Panc1 (cell line): ENCODE data around the gene TMOD1.

Source experiments
- TF ChIP-seq, protein P1 (sequence below), 2 experiments: IDR thresholded peaks; 2 replicates each; pipeline ENCODE4 v1.6.1; 2011 to 2012; ENCODE audit warnings: low read depth in 2 of 2, control low read depth in 1 of 2, low read length in 1 of 2, mild to moderate bottlenecking in 1 of 2, moderate library complexity in 1 of 2; ENCODE audit not compliant: insufficient read depth in 1 of 2
- TF ChIP-seq, protein P2 (sequence below): fragments of 450-650 bp; IDR thresholded peaks from 2 replicates; pipeline ENCODE4 v1.5.1; 2017; ENCODE audit warnings: mild to moderate bottlenecking

GRCh38 chr9:97500263-97500662, 1.2 kb upstream of the TMOD1 start:
- TF ChIP-seq, protein P1, sequence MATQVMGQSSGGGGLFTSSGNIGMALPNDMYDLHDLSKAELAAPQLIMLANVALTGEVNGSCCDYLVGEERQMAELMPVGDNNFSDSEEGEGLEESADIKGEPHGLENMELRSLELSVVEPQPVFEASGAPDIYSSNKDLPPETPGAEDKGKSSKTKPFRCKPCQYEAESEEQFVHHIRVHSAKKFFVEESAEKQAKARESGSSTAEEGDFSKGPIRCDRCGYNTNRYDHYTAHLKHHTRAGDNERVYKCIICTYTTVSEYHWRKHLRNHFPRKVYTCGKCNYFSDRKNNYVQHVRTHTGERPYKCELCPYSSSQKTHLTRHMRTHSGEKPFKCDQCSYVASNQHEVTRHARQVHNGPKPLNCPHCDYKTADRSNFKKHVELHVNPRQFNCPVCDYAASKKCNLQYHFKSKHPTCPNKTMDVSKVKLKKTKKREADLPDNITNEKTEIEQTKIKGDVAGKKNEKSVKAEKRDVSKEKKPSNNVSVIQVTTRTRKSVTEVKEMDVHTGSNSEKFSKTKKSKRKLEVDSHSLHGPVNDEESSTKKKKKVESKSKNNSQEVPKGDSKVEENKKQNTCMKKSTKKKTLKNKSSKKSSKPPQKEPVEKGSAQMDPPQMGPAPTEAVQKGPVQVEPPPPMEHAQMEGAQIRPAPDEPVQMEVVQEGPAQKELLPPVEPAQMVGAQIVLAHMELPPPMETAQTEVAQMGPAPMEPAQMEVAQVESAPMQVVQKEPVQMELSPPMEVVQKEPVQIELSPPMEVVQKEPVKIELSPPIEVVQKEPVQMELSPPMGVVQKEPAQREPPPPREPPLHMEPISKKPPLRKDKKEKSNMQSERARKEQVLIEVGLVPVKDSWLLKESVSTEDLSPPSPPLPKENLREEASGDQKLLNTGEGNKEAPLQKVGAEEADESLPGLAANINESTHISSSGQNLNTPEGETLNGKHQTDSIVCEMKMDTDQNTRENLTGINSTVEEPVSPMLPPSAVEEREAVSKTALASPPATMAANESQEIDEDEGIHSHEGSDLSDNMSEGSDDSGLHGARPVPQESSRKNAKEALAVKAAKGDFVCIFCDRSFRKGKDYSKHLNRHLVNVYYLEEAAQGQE (IDR thresholded peaks at IDR 0.05; ENCODE audit: insufficient read depth in 1 of 2, low read depth in 2 of 2, low read length in 1 of 2): no peak
- TF ChIP-seq, protein P2, sequence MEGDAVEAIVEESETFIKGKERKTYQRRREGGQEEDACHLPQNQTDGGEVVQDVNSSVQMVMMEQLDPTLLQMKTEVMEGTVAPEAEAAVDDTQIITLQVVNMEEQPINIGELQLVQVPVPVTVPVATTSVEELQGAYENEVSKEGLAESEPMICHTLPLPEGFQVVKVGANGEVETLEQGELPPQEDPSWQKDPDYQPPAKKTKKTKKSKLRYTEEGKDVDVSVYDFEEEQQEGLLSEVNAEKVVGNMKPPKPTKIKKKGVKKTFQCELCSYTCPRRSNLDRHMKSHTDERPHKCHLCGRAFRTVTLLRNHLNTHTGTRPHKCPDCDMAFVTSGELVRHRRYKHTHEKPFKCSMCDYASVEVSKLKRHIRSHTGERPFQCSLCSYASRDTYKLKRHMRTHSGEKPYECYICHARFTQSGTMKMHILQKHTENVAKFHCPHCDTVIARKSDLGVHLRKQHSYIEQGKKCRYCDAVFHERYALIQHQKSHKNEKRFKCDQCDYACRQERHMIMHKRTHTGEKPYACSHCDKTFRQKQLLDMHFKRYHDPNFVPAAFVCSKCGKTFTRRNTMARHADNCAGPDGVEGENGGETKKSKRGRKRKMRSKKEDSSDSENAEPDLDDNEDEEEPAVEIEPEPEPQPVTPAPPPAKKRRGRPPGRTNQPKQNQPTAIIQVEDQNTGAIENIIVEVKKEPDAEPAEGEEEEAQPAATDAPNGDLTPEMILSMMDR: no peak
